Body of pancreas (tissue), 4 donors: ENCODE measurements around the gene THOP1.

Experiments
- POLR2A ChIP-seq, 3 donors: fragments of 450-650 bp; IDR thresholded peaks; one replicate each; pipeline ENCODE4 v1.6.1; 2016; ENCODE audit warnings: antibody characterized with exemption in 3 of 3, mild to moderate bottlenecking in 2 of 3
- TF ChIP-seq, protein P1 (sequence below), 7 experiments: fragments of 450-650 bp in 4 of 7; fragments of 200-600 bp in 3 of 7; sonication (generic) in 3 of 7; IDR thresholded peaks; one replicate each; pipeline ENCODE4 v1.5.1; 2016 to 2019; ENCODE audit warnings: antibody characterized with exemption in 7 of 7

DNA sequence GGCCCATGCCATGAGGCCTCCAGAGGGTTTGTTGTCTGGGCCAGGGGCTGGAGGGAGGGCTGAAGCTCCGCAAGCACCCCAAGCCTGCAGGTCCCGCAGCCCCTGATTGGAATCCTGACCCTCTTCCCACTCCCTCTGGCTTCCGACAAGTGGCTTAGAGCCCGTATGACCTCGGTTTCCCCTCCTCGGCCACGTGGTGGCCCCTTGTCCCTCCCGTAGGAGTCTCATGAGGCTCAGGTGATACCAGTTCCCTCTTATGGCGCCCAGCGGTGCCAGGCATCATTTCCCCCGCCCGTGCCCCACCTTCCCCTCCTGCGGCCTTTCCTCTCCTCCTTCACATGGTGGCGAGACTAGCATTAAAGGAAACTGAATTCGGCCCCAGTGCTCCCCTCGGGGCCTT lies 6.1 kb downstream of the THOP1 start:
- TF ChIP-seq, protein P1, sequence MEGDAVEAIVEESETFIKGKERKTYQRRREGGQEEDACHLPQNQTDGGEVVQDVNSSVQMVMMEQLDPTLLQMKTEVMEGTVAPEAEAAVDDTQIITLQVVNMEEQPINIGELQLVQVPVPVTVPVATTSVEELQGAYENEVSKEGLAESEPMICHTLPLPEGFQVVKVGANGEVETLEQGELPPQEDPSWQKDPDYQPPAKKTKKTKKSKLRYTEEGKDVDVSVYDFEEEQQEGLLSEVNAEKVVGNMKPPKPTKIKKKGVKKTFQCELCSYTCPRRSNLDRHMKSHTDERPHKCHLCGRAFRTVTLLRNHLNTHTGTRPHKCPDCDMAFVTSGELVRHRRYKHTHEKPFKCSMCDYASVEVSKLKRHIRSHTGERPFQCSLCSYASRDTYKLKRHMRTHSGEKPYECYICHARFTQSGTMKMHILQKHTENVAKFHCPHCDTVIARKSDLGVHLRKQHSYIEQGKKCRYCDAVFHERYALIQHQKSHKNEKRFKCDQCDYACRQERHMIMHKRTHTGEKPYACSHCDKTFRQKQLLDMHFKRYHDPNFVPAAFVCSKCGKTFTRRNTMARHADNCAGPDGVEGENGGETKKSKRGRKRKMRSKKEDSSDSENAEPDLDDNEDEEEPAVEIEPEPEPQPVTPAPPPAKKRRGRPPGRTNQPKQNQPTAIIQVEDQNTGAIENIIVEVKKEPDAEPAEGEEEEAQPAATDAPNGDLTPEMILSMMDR (IDR thresholded peaks at IDR 0.05) = no peak
- TF ChIP-seq POLR2A (IDR thresholded peaks at IDR 0.05) = no peak
